Omental fat pad (tissue), 4 donors: Measurements from ENCODE around the gene SPA17. TPM values are rescaled to one million over a fixed set of nuclear protein-coding genes. Genes with fewer than 3 reads are reported as not detected.

ENCODE experiments used
- ATAC-seq: fragments of 150-250 bp; one replicate; pipeline ENCODE4 v1.9.1; 2016; ENCODE audit warnings: mild to moderate bottlenecking, moderate library complexity; ENCODE audit not compliant: low FRiP score
- DNase-seq: peaks from one replicate; pipeline ENCODE4 v3.0.0-alpha.2; 2019; ENCODE audit warnings: low spot score
- total RNA-seq, 4 donors: library from RNA; depleted of rRNA; stranded (reverse); fragments of >200 nt; gene quantifications; one replicate each; pipeline ENCODE4 v1.1.0, GENCODE V29; 2016
- TF ChIP-seq, protein P1 (sequence below), 3 donors: fragments of 450-650 bp; IDR thresholded peaks; one replicate each; pipeline ENCODE4 v1.5.1; 2016 to 2017; ENCODE audit warnings: antibody characterized with exemption in 3 of 3, mild to moderate bottlenecking in 3 of 3, moderate library complexity in 2 of 3

Gene SPA17
- total RNA-seq, 4 donors from 2014 or later = 2.8 to 4.8 (median 4.3) TPM

DNA sequence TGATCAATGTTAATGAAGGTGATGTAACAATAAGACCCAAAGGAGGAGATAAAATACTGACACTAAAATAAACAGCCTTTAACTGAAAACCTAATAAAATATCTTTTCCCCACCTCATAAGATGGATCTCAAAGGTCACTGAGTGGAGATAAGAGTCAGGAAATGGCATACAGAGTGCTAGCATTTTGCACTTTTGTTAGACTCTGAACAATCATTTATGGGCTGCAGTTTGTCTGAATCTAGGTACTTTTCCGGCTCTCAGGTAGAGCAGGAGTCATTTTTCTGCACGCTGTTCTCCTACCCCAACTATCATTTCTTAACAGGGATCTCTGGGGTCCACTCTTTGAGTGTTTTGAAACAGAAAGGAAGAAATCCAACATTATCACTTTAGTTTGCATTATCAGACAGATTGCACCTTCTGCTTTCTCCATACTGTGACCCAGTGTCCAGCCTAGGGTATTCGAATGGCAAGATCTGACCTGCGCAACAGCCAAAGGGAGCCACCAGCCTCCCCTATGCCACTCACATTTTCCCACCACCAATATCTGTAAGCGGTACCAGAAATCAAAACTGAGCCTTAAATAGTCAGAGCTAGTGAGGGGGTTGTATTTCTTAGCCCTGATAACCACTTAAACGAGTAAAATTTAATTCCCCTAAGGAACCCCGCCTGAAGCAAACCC is 1.0 kb upstream of the SPA17 start:
- DNase-seq (no peak), ATAC-seq (no peak)
- TF ChIP-seq, protein P1, sequence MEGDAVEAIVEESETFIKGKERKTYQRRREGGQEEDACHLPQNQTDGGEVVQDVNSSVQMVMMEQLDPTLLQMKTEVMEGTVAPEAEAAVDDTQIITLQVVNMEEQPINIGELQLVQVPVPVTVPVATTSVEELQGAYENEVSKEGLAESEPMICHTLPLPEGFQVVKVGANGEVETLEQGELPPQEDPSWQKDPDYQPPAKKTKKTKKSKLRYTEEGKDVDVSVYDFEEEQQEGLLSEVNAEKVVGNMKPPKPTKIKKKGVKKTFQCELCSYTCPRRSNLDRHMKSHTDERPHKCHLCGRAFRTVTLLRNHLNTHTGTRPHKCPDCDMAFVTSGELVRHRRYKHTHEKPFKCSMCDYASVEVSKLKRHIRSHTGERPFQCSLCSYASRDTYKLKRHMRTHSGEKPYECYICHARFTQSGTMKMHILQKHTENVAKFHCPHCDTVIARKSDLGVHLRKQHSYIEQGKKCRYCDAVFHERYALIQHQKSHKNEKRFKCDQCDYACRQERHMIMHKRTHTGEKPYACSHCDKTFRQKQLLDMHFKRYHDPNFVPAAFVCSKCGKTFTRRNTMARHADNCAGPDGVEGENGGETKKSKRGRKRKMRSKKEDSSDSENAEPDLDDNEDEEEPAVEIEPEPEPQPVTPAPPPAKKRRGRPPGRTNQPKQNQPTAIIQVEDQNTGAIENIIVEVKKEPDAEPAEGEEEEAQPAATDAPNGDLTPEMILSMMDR (IDR thresholded peaks at IDR 0.05) = no peak

DNA sequence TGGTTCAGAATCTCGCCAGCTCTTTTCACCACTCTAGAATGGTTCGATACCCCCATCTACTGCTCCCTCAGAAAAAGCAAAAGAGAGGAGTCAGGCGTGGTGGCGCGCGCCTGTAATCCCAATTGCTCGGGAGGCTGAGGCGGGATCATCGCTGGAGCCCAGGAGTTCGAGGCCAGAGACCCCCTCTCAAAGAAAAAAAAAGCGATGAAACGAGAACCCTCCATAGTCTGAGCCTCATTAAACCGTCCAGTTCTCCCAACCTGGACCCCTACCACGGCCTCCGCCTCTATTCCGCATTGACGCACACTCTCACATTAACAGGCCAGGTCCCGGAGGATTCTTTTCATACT is 439 bp downstream of the SPA17 start:
- DNase-seq = no peak
- ATAC-seq = no peak
- TF ChIP-seq, protein P1 (IDR thresholded peaks at IDR 0.05) = no peak

DNA sequence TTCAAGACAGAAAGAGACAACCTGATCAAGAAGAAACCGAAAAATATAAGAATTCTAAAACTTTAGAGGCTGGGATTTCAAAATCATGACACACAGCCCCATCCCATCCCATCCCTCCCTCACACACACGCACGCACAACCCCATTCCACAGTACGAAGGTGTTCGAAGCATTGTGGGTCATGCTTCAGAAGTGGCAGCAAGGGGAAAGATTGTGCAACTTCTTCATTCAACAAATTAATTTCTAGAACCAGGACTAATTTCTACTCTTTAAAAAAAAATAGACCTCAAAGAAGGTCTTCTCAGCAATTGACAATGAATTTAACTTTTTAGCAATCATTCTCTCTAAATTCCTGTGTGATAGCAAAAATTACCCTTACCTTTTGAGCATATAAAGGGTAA is 867 bp downstream of the SPA17 start:
- no peak for DNase-seq
- TF ChIP-seq, protein P1 (IDR thresholded peaks at IDR 0.05) = no peak
- ATAC-seq = no peak

DNA sequence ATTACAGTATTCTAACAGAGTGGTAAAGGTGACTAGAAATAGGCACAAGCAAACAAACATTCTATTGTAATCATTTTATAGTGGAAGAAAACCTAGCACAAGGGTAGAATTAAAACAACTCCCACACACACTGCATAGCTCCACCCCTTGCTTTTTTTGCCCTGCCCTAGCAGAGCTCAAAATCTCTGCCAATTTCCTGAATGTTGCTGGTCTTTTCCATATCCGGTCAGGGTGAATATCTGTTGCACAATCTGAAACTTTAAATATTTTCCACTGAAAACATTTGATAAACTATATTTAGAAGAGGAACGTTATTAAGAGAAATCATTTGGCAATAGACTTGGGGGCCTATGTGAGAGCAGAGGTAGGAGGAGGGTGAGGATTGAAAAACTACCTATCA is 2.7 kb downstream of the SPA17 start:
- TF ChIP-seq, protein P1 (IDR thresholded peaks at IDR 0.05) = no peak
- DNase-seq (no peak), ATAC-seq (peak; percentile 65)

DNA sequence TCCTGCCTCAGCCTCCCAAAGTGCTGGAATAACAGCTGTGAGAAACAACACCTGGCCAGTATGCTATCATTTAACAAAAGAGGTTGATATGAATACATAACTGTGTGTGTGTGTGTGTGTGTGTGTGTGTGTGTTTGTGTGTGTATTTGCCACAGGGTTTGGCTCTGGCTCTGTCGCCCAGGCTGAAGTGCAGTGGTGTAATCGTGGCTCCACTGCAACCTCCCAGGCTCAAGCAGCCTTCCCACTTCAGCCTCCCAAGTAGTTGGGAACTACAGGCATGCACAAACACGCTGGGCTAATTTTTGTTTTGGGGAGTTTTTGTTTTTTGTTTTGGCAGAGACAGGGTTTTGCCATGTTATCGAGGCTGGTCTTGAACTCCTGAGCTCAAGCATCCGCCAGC is 4.7 kb downstream of the SPA17 start:
- ATAC-seq = no peak
- TF ChIP-seq, protein P1 (IDR thresholded peaks at IDR 0.05) = no peak
- no peak for DNase-seq

DNA sequence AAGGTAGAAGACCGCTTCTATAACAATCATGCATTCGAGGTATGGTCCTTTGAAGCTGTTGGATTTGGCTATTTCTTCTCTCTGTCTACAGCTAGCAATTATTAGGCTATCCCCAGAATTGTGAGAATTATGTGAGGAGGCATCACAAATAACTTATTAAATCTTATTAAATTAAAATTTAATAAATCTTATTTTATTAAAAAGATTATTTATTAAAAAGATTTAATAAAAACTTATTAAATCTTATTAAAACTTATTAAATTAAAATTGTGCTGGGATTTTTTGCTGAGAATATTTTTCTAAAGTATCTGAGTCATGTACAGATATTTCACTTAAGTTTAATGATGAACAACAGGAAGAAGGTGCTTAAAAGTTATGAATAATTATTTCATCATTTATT is 7.7 kb downstream of the SPA17 start:
- ATAC-seq = no peak
- DNase-seq = no peak
- TF ChIP-seq, protein P1 (IDR thresholded peaks at IDR 0.05) = no peak

DNA sequence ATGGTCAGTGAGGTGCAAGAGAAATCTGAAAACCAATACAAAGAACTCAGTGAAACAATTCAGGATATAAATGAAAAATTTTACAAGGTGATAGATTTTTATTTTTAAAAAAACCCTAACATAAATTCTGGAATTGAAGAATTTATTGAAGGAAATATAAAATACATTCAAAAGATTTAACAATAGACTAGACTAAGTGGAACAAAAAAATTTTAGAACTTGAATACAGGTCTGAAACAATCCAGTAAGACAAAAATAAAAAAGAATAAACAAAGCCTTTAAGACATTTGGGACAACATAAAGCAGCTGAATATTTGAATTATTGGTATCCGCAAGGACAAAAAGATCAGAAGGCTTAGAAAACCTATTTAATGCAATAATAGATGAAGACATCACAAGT is 8.7 kb downstream of the SPA17 start:
- ATAC-seq (no peak), DNase-seq (no peak)
- TF ChIP-seq, protein P1 (IDR thresholded peaks at IDR 0.05) = no peak
